DND-41 (cell line): ENCODE data around the gene RHOU.
A peak's percentile ranks its signal among the peaks of the same experiment; 100 is the strongest.

Experiments used
- ATAC-seq: fragments of 200-7000 bp; cut with Tn5 transposase; 3 replicates; pipeline ENCODE4 v1.9.1; 2021; ENCODE audit warnings: low read depth; ENCODE audit not compliant: insufficient read depth
- DNase-seq: peaks from one replicate; pipeline ENCODE4 v3.0.0-alpha.2; 2020
- H2AFZ ChIP-seq: 2 replicates; pipeline ENCODE4 v1.6.0; 2012; ENCODE audit warnings: low read depth, low read length
- H3K27ac ChIP-seq: 2 replicates; pipeline ENCODE4 v1.5.1; 2012; ENCODE audit warnings: low read length, inconsistent platforms
- H3K27me3 ChIP-seq: fragments of 200-600 bp; sonication (generic); 2 replicates; pipeline ENCODE4 v1.6.0; 2012; ENCODE audit warnings: low read length, mild to moderate bottlenecking, inconsistent platforms; ENCODE audit not compliant: insufficient read depth, poor library complexity
- H3K36me3 ChIP-seq: 2 replicates; pipeline ENCODE4 v1.5.1; 2012; ENCODE audit warnings: low read length, inconsistent platforms; ENCODE audit not compliant: insufficient read depth
- H3K4me1 ChIP-seq: 2 replicates; pipeline ENCODE4 v1.5.1; 2012; ENCODE audit warnings: mild to moderate bottlenecking, low read length; ENCODE audit not compliant: insufficient read depth
- H3K4me2 ChIP-seq: 2 replicates; pipeline ENCODE4 v1.6.0; 2012; ENCODE audit warnings: mild to moderate bottlenecking, moderate library complexity, low read length, inconsistent platforms; ENCODE audit not compliant: insufficient read depth
- H3K4me3 ChIP-seq, 2 experiments: fragments of 200-600 bp in 1 of 2; shearing (Covaris generic) in 1 of 2; 2 replicates each; pipeline ENCODE4 v1.5.1; 2012 to 2016; ENCODE audit warnings: inconsistent platforms in 2 of 2, low read length in 2 of 2, mild to moderate bottlenecking in 2 of 2, low read depth in 1 of 2, moderate library complexity in 1 of 2
- H3K79me2 ChIP-seq: 2 replicates; pipeline ENCODE4 v1.6.0; 2012; ENCODE audit warnings: low read length, inconsistent platforms; ENCODE audit not compliant: insufficient read depth
- H3K9ac ChIP-seq: 2 replicates; pipeline ENCODE4 v1.6.0; 2012; ENCODE audit warnings: low read depth, mild to moderate bottlenecking, inconsistent platforms, low read length, moderate library complexity
- H3K9me3 ChIP-seq: 2 replicates; pipeline ENCODE4 v1.5.1; 2012; ENCODE audit warnings: low read length, moderate library complexity, mild to moderate bottlenecking, inconsistent platforms; ENCODE audit not compliant: insufficient read depth, severe bottlenecking
- H4K20me1 ChIP-seq: 2 replicates; pipeline ENCODE4 v1.6.0; 2012; ENCODE audit warnings: low read length; ENCODE audit not compliant: insufficient read depth
- EZH2 ChIP-seq: IDR thresholded peaks from 3 replicates; pipeline ENCODE4 v1.6.1; 2012; ENCODE audit warnings: borderline replicate concordance, low read depth, mild to moderate bottlenecking, moderate library complexity, low read length, inconsistent platforms; ENCODE audit not compliant: severe bottlenecking
- TF ChIP-seq, protein P1 (sequence below): IDR thresholded peaks from 2 replicates; pipeline ENCODE4 v1.5.1; 2012; ENCODE audit warnings: borderline replicate concordance, low read length, moderate library complexity, mild to moderate bottlenecking; ENCODE audit not compliant: poor library complexity, severe bottlenecking; ENCODE audit errors: extremely low read depth

Gene RHOU

DNA sequence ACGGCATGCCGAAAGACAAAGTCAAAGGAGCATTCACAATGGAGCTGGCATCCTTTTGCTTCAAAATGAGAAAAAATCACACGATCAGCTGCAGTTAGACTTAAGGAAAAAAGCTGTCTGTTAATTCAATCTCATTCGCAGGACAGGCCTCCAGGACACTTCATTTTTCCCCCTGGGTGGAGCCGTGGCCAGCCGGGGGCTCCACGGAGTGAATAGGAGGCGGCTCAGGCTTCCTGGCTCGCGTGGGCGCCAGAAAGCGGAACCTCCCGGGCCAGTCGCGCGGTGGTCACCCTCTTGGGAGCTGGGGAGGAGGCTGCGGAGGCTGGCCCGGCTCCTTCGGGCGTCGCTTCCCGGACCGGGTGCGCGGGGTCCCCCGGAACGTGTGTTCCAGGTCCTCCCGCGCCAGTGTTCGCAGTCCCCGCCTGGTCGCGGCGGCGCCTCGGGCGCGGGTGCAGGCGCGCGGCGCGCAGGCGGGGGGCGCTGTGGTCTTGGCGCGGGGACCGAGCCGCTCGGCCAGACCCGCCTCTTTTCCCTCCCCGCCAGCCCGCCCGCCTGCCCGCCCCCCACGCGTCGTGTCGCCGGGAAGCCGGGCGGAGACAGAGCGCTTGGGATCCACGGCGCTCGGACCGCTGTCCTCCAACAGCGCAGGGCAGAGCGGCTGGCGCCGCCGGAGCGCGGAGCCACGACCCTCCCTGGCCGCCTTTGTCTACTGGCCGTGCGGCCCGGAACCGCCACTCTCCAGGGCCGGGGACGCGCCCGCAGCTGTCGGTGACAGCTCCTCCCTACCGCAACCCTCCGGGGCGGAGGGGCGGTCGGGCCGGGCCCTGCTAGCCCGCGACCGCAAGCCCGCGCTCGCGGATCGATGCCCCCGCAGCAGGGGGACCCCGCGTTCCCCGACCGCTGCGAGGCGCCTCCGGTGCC lies at the start of gene RHOU:
Gene RHOU, plus strand, starts transcription at position 599 of the 921 bp plus-strand sequence. Its CDS starts 264 bp downstream, at position 863.
- Histone ChIP-seq H3K4me3 (peak within 1 kb of the TSS in 1 of 2 experiments; percentile 47; a peak in 2 of 4 replicates), H3K9ac (peak within 1 kb of the TSS; percentile 37)
- peak; percentile 57 for DNase-seq

GRCh38 chr1:228687587-228687986 lies 47.7 kb upstream of the RHOU start:
- no peaks in the 10 kb centered on the region for H3K79me2 ChIP-seq
- H3K9ac ChIP-seq: no peak overlapping the region
- DNase-seq: no peak
- no peak for TF ChIP-seq EZH2
- TF ChIP-seq, protein P1, sequence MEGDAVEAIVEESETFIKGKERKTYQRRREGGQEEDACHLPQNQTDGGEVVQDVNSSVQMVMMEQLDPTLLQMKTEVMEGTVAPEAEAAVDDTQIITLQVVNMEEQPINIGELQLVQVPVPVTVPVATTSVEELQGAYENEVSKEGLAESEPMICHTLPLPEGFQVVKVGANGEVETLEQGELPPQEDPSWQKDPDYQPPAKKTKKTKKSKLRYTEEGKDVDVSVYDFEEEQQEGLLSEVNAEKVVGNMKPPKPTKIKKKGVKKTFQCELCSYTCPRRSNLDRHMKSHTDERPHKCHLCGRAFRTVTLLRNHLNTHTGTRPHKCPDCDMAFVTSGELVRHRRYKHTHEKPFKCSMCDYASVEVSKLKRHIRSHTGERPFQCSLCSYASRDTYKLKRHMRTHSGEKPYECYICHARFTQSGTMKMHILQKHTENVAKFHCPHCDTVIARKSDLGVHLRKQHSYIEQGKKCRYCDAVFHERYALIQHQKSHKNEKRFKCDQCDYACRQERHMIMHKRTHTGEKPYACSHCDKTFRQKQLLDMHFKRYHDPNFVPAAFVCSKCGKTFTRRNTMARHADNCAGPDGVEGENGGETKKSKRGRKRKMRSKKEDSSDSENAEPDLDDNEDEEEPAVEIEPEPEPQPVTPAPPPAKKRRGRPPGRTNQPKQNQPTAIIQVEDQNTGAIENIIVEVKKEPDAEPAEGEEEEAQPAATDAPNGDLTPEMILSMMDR: no peak
- H4K20me1 ChIP-seq: no peaks in the 10 kb centered on the region
- ATAC-seq: no peak
- H3K4me3 ChIP-seq: no peak overlapping the region
- H2AFZ ChIP-seq: no peak overlapping the region
- no peaks in the 10 kb centered on the region for H3K4me1 ChIP-seq
- no peaks in the 10 kb centered on the region for H3K9me3 ChIP-seq
- no peak overlapping the region for H3K27ac ChIP-seq
- H3K27me3 ChIP-seq: peaks cover 6% of the 10 kb centered on the region
- no peak overlapping the region for H3K4me2 ChIP-seq
- no peaks in the 10 kb centered on the region for H3K36me3 ChIP-seq

More for the DNA sequence above, at the start of gene RHOU:
- Histone ChIP-seq H3K79me2 (no peaks in the 10 kb centered on the region), H3K4me1 (peaks cover 8% of the 10 kb centered on the region), H2AFZ (peak within 1 kb of the TSS; percentile 31; the same call in 1 of the 2 replicates), H3K36me3 (no peaks in the 10 kb centered on the region), H4K20me1 (no peaks in the 10 kb centered on the region), H3K4me2 (peak within 1 kb of the TSS; percentile 61), H3K27ac (no peak within 1 kb of the TSS), H3K9me3 (no peaks in the 10 kb centered on the region), H3K27me3 (peaks cover 74% of the 10 kb centered on the region)
- no peak for TF ChIP-seq EZH2
- TF ChIP-seq, protein P1: peak; percentile 60
- ATAC-seq: peak; percentile 87

GRCh38 chr1:228689255-228689654 lies 46.0 kb upstream of the RHOU start:
- no peak for DNase-seq
- TF ChIP-seq, protein P1: no peak
- TF ChIP-seq EZH2: no peak
- Histone ChIP-seq H3K36me3 (no peaks in the 10 kb centered on the region), H3K9ac (no peak overlapping the region), H3K79me2 (no peaks in the 10 kb centered on the region), H4K20me1 (no peaks in the 10 kb centered on the region), H3K4me3 (no peak overlapping the region), H3K4me2 (no peak overlapping the region), H3K9me3 (no peaks in the 10 kb centered on the region), H3K27ac (no peak overlapping the region), H2AFZ (no peak overlapping the region), H3K4me1 (no peaks in the 10 kb centered on the region), H3K27me3 (peaks cover 6% of the 10 kb centered on the region)
- no peak for ATAC-seq
